HG03196 (cell line): ENCODE measurements around the gene TULP1.

Source experiments
- ATAC-seq: cut with Tn5 transposase; IDR thresholded peaks from one replicate; pipeline ENCODE4 v1.9.1; 2021; ENCODE audit not compliant: unreplicated experiment

Gene TULP1

DNA sequence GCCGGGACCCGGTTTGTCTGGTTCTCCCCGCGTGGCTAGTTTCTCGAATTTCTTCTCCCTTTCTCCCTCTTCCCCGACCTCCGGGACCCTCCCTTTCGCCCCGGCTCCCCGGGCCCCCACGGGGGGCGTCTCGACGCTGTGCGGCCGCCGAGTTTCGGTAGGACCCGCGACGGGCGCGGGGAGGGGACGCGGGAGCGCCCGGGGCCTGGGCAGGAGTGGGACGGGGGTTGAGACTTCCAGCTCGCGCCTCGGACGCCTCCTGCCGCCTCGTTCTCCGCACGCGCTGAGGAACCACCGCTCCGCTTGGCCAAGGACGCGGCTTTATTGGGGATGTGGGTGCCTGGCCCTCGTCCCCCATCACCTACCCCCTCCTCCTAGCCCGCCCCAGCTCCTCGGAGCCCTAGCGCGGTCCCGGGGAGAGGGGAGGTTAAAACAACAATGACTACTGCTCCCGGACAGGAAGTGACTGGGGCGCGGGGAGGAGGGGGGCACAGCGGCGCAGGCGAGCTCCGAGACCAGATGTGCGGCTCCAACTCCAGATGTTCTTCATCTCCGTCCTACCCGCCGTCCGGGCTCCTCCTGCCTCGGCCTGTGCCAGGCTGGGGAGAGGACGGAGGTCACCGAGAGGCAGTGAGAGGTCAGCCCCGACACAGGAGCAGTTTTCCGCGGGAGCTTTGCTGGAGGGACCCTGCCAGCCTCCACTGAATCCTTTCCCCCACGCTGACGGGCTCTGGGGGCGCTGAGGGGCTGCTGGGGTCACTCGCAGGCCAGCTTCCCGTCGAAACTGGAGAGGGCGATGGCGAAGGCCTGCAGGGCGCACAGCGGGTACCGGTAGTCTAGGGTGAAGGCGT is 14.9 kb downstream of the TULP1 start:
- ATAC-seq, result no peak

DNA sequence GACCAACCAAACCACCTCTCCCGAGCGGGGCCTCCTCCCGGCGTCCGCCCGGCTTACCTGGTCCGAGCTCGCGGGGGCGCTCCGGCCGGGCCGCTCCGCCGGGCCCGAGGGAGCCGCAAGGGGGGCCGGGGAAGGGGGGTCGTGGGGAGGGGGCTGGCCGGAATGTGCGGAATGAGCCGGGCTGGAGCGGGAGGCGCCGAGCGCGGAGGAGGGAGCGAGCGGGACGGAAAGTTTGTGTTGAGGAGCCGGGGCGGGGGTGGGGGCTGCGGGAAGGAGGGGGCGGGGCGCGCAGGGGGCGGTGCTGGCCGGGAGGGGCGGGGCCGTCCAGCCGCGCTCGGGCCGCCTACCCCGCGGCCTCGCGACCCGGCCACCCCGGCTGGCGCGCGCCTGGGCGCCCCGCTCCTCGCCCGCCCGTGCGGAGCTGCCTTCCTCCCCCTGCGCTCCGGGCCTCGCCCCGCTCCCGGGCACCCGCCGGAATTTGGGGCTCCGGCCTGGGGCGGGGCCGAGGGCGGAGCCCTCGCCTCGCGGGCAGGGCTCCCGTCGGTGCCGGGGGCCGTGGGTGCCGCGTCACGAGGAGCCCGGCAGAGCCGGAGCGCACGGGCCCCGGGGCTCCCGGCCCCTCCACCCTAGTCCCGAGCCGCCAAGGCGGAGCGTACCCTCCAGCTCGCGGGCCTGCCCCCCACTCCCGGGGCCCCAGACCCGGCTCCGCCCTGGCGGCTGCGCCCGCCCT is 15.7 kb downstream of the TULP1 start, which contains the start of gene TEAD3:
Gene TEAD3 (minus strand): TSS at position 239 of the 730 bp plus-strand sequence.
- no peak for ATAC-seq

DNA sequence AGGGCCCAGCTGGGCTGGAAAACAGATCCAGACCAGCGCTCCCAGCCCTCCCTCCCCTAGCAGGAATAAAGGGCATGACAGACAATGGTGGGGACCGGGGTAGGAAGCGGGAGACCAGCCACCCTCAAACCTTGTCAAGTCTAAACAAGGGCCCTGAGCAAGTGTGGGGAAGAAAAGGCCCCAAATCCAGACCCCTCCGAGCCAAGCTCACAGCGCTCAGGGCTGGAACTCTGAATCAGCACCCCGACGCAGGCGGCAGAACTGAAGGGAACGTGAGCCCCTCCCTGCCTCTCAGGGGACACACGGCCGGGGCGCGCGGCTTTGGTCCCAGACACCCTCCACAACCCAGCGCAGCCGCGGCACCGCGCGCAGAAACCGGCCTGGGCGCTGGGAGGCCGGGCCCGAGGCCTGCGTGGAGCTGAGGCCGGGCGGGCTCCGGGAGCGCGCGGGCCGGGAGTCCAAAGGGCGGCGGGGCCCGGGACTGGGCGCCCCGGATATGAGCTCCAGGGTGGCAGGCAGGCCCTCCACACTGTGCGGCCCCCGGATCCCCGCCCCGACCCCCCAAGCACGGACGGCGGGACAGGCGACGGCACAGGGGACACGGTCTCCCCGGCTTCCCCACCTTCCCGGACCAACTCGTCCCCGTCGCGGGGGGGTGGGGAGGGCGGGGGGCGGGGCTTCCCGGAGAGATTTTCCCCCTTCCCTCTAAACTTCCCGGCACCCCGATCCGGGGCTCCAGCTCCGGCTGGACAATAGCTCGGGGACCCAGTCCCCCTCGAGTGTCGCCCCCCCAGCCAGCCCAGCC is 16.5 kb downstream of the TULP1 start:
- no peak for ATAC-seq

DNA sequence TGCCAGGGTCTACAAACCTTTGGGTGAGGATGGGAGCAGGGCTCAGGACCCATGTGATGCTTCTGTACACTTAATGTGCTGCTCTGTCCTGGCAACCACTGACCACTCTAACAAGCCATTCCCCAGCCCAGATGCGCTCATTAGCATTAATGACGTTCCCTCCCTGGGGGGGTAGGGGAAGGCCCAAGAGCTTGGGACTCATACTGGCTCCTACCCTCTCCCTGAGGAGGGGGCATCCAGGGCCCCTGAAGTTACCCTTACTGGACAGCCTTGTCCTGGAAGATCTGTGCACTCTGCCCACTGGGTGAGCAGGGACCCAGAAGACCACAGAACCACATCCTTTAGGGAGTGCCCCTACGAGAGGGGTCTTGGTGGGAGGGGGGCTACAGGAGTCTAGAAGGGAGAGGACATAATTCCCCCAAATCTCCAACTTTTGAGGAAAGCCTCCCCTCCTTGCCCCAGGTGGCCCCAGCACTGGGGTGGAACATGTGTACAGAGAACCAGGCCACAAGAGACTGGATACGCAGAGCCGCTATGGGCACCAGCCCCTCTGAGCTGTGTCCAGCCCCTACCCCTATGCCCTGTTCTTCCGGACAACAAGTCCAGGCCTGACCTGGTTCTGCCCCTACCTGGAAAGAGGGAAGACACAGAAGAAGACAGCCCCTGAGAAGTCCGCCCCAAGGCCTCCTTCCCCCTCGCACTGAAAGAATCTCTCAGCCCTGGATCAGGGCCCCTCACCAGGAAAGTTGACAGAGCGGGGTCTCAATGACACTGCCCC is 17.2 kb downstream of the TULP1 start:
- no peak for ATAC-seq

DNA sequence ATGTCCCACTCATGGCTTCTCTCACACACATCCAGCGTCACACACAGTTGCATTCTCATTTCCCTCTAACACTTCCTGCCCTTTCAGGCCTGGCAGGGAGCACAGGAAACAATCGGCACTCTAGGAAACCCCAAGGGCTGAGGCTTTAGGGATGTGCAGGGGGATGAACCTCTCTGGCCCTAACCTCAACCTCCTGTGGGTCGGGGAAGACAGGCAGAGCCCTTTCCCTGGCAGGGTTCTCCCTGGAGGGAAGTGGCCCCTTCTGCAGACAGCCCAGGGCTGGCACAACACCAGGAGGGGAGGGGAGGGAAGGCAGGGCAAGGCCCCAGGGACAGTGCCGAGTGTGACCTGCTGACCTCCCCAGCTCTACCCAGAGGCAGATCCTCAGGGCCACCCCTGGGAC is 18.5 kb downstream of the TULP1 start:
- no peak for ATAC-seq

DNA sequence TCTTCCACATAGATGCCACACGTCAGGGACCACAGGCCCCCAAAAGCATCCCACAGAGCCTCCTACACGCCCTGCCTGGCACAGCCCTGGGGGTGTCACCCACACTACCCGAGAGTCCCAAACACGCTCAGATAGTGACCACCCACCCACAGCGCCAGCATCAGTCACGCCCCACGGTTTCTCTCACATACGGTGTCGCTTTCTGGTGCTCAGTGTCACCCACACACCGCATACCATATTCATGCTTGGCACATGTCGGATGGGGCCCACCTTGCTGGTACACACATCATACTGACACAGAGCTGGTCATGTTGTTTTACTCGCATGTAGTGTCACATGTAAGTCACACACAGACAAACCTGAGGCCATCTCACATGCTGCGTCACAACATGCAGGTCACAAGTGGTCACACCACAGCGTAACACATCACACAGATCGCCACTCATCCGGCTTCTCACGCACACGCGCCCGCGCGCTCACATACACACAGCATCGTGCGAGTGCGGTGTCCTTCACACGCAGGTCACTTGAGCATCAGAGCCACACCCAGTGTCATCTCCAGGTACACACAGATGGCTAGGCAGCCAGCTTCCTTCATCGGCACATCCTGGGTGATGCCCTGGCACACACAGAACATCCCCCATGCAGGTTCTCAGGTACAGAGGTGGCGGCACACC is 19.3 kb downstream of the TULP1 start:
- no peak for ATAC-seq

DNA sequence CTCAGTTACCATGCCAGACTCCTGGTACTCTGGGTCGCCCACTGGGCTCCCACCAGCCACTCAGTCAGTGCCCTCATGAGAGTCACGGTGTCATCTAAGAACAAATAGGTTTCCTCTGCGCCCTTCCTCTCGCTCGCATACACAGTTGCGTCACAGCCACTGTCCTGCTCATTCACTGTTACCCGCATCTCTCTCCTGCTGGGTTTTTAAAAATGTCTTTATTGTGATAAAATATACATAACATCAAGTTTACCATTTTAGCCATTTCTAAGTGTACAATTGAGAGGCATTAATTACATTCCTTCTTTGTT is 19.8 kb downstream of the TULP1 start:
- ATAC-seq, result no peak

DNA sequence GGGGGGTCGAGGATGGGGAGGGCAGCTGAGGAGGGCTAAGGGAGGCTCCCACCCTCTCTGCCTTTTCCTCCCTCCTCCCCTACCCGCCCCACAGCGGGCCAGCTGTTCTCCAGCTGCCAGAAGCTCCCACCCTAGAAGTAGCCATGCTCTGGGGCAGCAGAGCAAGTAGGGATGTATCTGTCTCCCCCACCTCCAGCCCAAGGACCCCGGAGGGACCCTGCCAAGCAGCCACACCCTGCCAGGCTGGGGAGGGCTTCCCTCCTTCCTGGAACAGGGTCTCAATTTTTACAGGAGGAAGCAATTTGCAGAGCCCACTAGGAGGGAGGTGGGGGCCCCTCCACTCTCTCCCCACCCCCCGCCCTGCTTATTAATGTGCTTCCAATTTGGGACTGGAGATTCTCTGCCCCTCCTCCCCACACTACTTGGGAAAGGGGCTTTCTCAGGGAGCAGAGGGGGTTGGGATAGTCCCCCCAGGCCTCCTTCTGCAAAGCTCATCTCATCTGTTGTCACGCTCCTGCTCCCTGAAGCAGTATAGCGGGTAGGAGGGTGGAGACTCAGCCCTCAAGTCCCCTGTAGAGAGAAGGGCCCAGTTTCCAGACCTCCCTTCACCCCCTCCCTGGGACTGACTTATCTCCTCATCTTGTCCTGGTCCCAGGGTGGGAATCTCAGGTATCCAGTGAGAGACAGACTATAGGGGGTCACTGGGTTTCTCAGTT is 20.3 kb downstream of the TULP1 start:
- no peak for ATAC-seq

DNA sequence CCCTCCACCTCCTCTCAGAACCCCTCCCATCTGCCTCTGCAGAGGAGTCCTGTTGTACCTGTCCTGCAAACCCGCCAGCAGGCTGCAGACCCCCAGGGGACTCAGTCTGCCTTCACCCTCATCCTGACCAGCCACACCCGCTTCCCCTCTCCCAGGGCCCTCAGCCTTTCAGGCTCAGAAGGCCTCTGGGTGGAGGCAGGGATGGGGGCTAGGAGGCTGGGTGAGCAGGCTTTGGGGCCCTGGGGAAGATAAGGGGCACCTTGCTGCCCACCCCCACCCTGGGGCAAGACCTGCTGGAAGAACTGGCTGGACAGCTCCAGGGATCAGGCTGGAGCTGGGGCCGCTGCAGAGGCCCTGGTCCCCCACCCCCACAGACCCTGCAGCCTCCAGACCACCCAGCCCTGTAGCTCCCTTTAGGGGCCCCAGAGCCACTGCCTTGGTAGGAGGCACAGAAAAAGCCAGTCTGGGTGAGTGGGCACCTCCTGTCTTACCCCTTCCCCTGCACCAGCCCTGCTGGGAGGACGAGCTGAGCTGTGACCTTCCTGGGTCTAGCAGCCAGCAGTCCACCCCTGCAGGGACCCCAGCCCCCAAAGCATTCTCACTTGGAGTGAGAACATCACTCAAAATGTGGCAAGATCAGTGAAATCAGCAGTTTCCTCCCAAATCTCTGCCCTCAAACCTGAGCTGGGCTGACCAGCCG is 21.0 kb downstream of the TULP1 start:
- no peak for ATAC-seq

DNA sequence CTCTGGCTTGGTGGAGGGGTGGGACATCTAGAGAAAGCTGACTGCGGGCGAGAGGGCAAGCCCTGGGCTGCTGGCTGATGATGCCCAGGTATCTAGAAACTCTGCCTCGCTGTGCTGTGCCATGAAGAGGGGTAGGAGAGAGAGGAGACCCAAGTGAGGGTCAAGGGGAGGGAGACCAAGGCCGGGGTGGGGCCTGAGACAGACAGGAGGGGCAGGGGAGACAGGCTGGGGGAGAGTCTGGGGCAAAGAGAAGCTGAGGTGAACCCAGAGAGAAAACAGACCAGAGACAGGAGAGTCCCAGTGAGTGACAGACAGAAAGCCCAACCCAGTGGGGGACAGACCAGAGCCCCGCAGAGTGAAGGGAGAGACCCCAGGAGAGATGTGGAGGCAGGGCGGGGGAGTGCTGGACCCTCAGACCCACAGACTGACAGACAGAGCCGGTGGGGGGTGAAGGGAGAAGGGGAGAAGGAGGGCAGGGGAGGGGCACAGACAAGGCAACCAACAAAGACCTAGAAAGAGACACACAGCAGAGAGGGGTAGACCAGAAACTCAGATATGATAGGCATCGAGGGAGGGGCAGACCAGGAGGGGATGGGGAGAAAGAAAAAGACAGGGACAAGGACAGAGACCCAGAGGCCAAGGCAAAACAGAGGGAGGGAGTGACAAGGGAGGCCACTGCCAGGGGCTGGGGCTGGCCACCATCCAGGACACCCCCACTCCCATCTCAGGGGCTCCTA is 21.7 kb downstream of the TULP1 start:
- no peak for ATAC-seq

DNA sequence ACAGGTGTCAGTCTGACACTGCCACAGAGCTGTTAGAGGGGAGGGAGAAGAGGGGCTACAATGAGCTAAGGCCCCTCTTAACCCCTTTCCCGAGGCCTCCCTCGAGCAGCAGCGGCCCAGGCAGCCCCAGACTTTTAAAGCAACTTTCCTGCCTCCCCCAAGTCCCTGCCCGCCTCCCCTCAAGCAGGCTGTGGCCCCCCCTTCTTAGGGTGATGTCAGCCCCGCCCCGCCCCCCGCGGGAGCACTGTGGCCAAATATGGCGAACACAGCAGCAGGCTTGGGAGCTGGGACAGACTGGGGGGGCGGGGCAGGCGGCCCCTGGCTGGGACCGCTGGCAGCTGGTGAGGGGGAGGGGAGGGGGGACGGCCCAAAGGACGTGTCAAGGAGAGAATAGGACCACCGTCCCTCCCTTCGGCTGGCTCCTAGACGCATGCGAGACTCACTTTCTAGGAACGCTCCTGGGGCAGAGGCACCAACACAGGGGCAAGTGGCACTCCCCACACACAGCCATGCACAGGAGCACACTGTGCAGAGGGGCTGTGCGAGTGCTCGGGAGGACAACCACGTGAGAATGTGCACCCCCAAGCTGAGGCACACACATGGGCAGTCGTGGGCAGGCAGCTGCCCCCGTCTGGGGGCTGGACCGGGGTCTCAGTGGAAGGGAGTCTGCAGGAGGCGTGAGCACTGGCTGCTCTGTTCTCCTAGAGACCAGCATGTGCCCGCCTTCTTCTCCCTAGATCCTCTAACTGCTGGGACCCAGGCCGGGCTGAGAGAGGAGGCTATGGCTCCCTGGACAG is 22.5 kb downstream of the TULP1 start:
- no peak for ATAC-seq

DNA sequence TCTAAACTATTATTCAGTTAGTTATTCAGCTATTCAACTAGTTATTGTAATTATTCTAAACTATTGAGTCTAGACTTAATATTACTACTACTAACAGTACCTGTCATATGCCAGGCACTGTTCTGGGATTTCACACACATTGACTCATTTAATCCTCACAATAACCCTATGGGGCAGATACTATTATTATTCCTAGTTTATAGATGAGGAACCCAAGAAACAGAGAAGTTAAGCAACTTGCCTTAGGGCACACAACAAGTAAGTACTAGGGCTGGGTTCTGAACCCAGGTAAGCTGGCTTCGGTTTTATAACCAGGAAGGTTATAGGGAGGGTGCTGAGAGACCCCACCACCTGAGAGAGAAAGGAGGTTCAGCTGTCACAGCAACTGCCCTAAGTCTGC is 23.6 kb downstream of the TULP1 start:
- ATAC-seq, result no peak

DNA sequence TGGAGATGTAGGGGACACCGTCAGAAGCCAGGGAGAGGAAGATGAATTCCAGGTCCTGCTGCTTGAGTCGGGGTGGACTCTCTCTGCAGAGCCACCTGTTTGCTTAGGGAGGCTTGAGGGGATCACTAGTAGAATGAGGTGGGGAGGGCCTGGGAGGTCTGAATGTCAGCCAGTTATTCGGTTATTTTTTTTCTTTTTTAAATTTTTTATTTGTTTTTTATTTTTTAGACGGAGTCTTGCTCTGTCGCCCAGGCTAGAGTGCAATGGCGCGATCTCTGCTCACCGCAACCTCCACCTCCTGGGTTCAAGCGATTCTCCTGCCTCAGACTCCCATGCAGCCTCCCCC is 24.2 kb downstream of the TULP1 start:
- no peak for ATAC-seq

DNA sequence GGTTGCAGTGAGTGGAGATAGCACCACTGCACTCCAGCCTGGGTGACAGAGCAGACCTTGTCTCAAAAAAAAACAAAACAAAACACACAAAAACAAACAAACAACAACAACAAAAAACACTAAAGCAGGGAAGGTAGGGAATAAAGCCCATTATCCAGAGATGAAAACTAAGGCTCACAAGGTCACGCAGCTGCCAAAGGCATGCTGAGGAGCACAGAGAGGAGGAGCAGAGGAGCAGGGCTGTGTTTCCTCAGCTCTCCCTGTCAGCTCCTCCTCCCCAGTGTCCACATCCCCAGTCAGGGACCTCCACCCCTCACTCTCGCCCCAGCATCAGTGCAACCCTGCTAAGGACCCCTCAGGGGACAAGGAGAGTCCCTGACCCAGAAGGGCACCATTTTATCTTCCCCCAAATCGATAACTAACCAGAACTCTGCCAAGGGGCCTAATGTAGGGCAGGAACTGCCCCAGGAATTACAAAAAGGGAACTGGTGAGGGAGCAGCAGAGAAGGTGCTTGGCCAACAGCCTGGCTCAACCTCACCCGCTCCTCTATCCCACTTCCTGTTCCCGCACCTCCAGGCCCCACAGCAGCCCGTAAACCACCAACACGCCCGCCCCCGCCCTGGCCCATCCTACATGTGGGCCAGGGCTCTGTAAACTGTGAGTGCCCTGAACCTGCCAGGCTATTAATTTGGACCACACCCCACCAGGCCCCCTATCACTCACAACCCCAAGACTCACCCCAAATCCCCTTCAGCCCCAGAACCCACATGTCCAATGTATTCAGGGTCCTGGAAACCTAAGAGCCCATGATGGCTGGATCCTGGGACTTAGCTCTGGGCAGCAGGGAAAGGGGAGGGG is 24.8 kb downstream of the TULP1 start:
- no peak for ATAC-seq

DNA sequence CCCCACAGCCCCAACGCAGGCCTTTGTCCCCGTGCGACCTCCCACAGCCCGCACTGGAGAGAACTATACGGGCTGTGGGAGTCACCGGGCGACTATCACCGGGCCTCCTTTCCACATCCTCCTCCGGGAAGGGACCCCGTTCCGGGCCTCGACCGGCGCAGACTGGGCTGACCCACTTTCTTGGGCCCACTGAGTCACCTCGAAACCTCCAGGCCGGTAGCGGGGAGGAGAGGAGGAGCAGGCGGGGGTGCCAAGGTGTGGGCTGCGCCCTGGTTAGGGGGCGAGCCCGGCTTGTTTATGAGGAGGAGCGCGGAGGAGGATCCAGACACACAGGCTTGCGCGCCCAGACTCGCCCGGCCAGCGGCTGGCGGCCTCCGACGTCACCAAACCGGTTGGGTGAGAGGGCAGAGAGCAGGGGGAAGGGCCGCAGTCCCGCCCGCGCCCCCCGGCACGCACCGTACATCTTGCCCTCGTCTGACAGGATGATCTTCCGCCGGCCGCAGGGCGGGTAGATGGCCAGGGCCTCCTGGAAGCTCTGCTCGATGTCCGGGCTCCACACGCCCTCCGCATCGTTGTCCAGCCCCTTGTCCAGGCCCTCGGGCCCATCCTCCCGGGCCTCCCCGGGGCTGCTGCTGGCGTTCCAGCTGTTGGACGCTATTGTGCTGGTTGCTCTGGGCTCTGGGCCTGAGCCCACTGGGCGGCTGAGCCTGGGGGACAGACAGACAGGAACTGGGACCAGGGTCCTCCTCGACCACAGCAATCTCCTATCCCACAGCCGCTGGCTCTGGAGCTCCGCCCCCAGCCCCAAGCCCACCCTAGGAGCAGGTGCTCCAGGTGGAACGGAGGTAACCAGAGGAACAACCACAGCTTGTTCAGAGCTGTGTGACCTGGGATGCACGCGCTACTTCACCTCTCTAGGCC is 26.4 kb downstream of the TULP1 start:
- no peak for ATAC-seq

DNA sequence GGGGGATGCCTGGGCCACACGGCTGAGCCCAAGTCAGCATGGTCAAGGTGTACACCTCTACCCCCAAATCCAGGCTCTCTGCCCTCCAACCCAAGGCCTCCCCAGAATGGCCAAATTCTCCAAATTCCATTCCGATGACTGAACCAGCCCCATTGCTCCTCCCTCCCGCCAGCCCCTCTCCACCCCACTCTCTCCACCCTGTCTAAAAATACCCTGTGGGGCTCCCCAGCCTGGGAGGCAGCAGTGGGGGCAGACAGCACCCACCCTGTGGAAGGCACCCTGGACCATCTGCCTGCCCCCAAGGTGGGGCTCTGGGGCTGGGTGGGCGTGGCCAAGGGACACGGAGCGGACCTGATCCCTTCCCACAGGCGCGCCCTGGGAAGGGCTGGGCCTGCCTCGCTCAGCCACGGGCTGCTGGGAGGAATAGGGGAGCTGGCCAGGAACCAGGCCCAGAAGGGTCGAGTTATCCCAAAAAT is 27.3 kb downstream of the TULP1 start:
- no peak for ATAC-seq
